Adipose tissue (tissue), 3 donors: ENCODE measurements around the gene SLC39A11. TPM values are rescaled to one million over a fixed set of nuclear protein-coding genes. Genes with fewer than 3 reads are reported as not detected.
"Not testable (repeated sequence)": the region's sequence is repeated elsewhere in the genome, so short reads cannot be mapped to it uniquely, and the experiment has no call there.

Experiments
- H3K27ac ChIP-seq: one replicate; pipeline ENCODE4 v1.5.1; 2013; ENCODE audit warnings: low read depth, low read length
- WGBS, 3 donors: extraction: QIAGEN DNeasy Blood & Tissue Kit; methylation state at CpG; one replicate each; pipeline ENCODE4 v1.1.7; 2013; 5-methylcytosine and 5-hydroxymethylcytosine counted together
- polyA plus RNA-seq, 3 donors: library from polyadenylated mRNA; stranded (reverse); fragments of 200-250 nt; gene quantifications; one replicate each; pipeline ENCODE4 v1.2.3, GENCODE V29; 2013
- donor health status: healthy with polysubstance abuse.
- donor health status: Bipolar disorder and iron deficiency.
- donor health status: healthy.

The SLC39A11 gene
- polyA plus RNA-seq, 3 donors: 6.1 to 19.4 (median 7.6) TPM

GRCh38 chr17:72661116-72661944, 431.2 kb downstream of the SLC39A11 start:
- no peak overlapping the region for H3K27ac ChIP-seq
- WGBS, 3 donors: 77 to 91% (median 91%) methylated on average over 21 of the region's 21 CpGs

GRCh38 chr17:72660274-72661115, 432.0 kb downstream of the SLC39A11 start:
- no peak overlapping the region for H3K27ac ChIP-seq
- WGBS, 3 donors: 82 to 87% (median 85%) methylated on average over 20 of the region's 20 CpGs

GRCh38 chr17:72659811-72660210, 432.7 kb downstream of the SLC39A11 start:
- no peak overlapping the region for H3K27ac ChIP-seq
- 83 to 97% (median 94%) methylated on average over 4 of the region's 4 CpGs for WGBS, 3 donors

- WGBS, 3 donors: 82 to 90% (median 83%) methylated on average over 5 of the region's 5 CpGs
- no peak overlapping the region for H3K27ac ChIP-seq
Measured at GRCh38 chr17:72658675-72659074, 433.8 kb downstream of the SLC39A11 start.

GRCh38 chr17:72657467-72658317, 434.8 kb downstream of the SLC39A11 start:
- 82 to 86% (median 86%) methylated on average over 9 of the region's 9 CpGs for WGBS, 3 donors
- no peak overlapping the region for H3K27ac ChIP-seq

- H3K27ac ChIP-seq: no peak overlapping the region
- WGBS, 3 donors: 87 to 92% (median 88%) methylated on average over 14 of the region's 14 CpGs
Measured at GRCh38 chr17:72656130-72656763, 436.2 kb downstream of the SLC39A11 start.

- 89 to 96% (median 94%) methylated on average over 12 of the region's 12 CpGs for WGBS, 3 donors
- H3K27ac ChIP-seq: no peak overlapping the region
Measured at GRCh38 chr17:72654706-72655105, 437.8 kb downstream of the SLC39A11 start.

GRCh38 chr17:72651988-72652387, 440.5 kb downstream of the SLC39A11 start:
- H3K27ac ChIP-seq: no peak overlapping the region

GRCh38 chr17:72648702-72649101, 443.8 kb downstream of the SLC39A11 start:
- 95 to 96% (median 96%) methylated on average over 11 of the region's 11 CpGs for WGBS, 3 donors
- no peak overlapping the region for H3K27ac ChIP-seq

- H3K27ac ChIP-seq: no peak overlapping the region
- 60 to 75% (median 73%) methylated on average over 2 of the region's 2 CpGs for WGBS, 3 donors
Measured at GRCh38 chr17:72646176-72646575, 446.3 kb downstream of the SLC39A11 start.

- WGBS, 3 donors: 66 to 83% (median 80%) methylated on average over 4 of the region's 4 CpGs
- no peak overlapping the region for H3K27ac ChIP-seq
Measured at GRCh38 chr17:72644492-72644891, 448.0 kb downstream of the SLC39A11 start.

- no peak overlapping the region for H3K27ac ChIP-seq
- WGBS, 3 donors: 64 to 76% (median 68%) methylated on average over 4 of the region's 4 CpGs
Measured at GRCh38 chr17:72643575-72644216, 448.8 kb downstream of the SLC39A11 start.

- no peak overlapping the region for H3K27ac ChIP-seq
- 91 to 98% (median 96%) methylated on average over 7 of the region's 7 CpGs for WGBS, 3 donors
Measured at GRCh38 chr17:72642720-72643119, 449.8 kb downstream of the SLC39A11 start.

- WGBS, 3 donors: 18 to 33% (median 31%) methylated on average over 56 to 61 of the region's 61 CpGs
- no peak overlapping the region for H3K27ac ChIP-seq
Measured at GRCh38 chr17:72640415-72641165, 451.9 kb downstream of the SLC39A11 start.

- no peak overlapping the region for H3K27ac ChIP-seq
- WGBS, 3 donors: 86 to 87% (median 86%) methylated on average over 7 of the region's 7 CpGs
Measured at GRCh38 chr17:72639711-72640110, 452.8 kb downstream of the SLC39A11 start.

- 93 to 100% (median 98%) methylated on average over 3 of the region's 3 CpGs for WGBS, 3 donors
- not testable (repeated sequence) for H3K27ac ChIP-seq
Measured at GRCh38 chr17:72638932-72639331, 453.6 kb downstream of the SLC39A11 start.

- H3K27ac ChIP-seq: no peak overlapping the region
- 38 to 58% (median 57%) methylated on average over 14 of the region's 14 CpGs for WGBS, 3 donors
Measured at GRCh38 chr17:72635034-72635635, 457.4 kb downstream of the SLC39A11 start.
